Caco-2 (cell line): Measurements from ENCODE around the gene EFNA2. TPM values are rescaled to one million over a fixed set of nuclear protein-coding genes. Genes with fewer than 3 reads are reported as not detected.
"Not testable (repeated sequence)": the region's sequence is repeated elsewhere in the genome, so short reads cannot be mapped to it uniquely, and the experiment has no call there.

Experiments used
- BruUV-seq: library from RNA; stranded (reverse); fragments of 400-500 nt; replicated peaks from 2 replicates; lab custom pipeline; 2021; lab: Mats Ljungman, UMichigan
- CTCF ChIA-PET: fragments of 300-600 bp; sonication (Branson Sonifier 250); formaldehyde crosslinking; loops from one replicate; lab custom pipeline; 2022; ENCODE audit warnings: antibody characterized with exemption; lab: Charles Lee
- POLR2A ChIA-PET: fragments of 300-600 bp; sonication (Branson Sonifier 250); formaldehyde crosslinking; loops from one replicate; lab custom pipeline; 2022; ENCODE audit warnings: antibody characterized with exemption; lab: Charles Lee
- DNase-seq, 2 experiments: peaks; one replicate each; pipeline versions ENCODE4 v3.0.0 to v3.0.0-alpha.2; 2020 to 2022
- H3K27me3 ChIP-seq: replicated peaks from 2 replicates; pipeline ENCODE4 v1.6.0; 2011; ENCODE audit warnings: low read length; ENCODE audit not compliant: control insufficient read depth, insufficient read depth
- H3K36me3 ChIP-seq: 2 replicates; pipeline ENCODE4 v1.5.1; 2011; ENCODE audit warnings: low read length; ENCODE audit not compliant: control insufficient read depth, insufficient read depth
- H3K4me1 ChIP-seq: fragments of 250-450 bp; sonication (Bioruptor Pico); 2 replicates; pipeline ENCODE4 v1.5.1; 2020; ENCODE audit warnings: mild to moderate bottlenecking
- H3K4me3 ChIP-seq: 2 replicates; pipeline ENCODE4 v1.5.1; 2011; ENCODE audit warnings: low read depth, mild to moderate bottlenecking, control low read depth, low read length
- H3K9me3 ChIP-seq: fragments of 250-450 bp; sonication (Bioruptor Pico); 2 replicates; pipeline ENCODE4 v1.5.1; 2020; ENCODE audit warnings: mild to moderate bottlenecking, moderate library complexity
- H3K27ac Mint-ChIP-seq: one replicate; pipeline ENCODE4 v1.8.0; 2022; ENCODE audit warnings: mixed read lengths; ENCODE audit not compliant: unreplicated experiment
- H3K27me3 Mint-ChIP-seq: one replicate; pipeline ENCODE4 v1.8.0; 2022; ENCODE audit warnings: mixed read lengths; ENCODE audit not compliant: insufficient read depth, unreplicated experiment
- H3K36me3 Mint-ChIP-seq: one replicate; pipeline ENCODE4 v1.8.0; 2022; ENCODE audit warnings: mild to moderate bottlenecking, mixed read lengths; ENCODE audit not compliant: insufficient read depth, unreplicated experiment
- H3K4me1 Mint-ChIP-seq: one replicate; pipeline ENCODE4 v1.8.0; 2022; ENCODE audit warnings: low read depth, mixed read lengths; ENCODE audit not compliant: unreplicated experiment
- H3K4me3 Mint-ChIP-seq: one replicate; pipeline ENCODE4 v1.8.0; 2022; ENCODE audit warnings: mild to moderate bottlenecking, moderate library complexity, mixed read lengths; ENCODE audit not compliant: unreplicated experiment
- H3K9me3 Mint-ChIP-seq: one replicate; pipeline ENCODE4 v1.8.0; 2022; ENCODE audit warnings: mixed read lengths; ENCODE audit not compliant: unreplicated experiment
- intact Hi-C: fragments of 100-400 bp; cut with micrococcal nuclease; formaldehyde crosslinking; loops from one replicate; pipeline ENCODE4 v1.10.0; 2022; ENCODE audit not compliant: unreplicated experiment
- total RNA-seq: library from RNA; stranded (reverse); gene quantifications from 2 replicates; pipeline ENCODE4 v1.2.3, GENCODE V29; 2022
- TF ChIP-seq, protein P1 (sequence below), 2 experiments: fragments of 200-600 bp in 1 of 2; IDR thresholded peaks; 1 replicate in 1 of 2; 2 replicates in 1 of 2; pipeline versions ENCODE4 v1.5.1 to v1.8.0; 2011 to 2022; ENCODE audit warnings: antibody characterized with exemption in 1 of 2, control low read depth in 1 of 2, inconsistent platforms in 1 of 2, low read depth in 1 of 2, low read length in 1 of 2, mild to moderate bottlenecking in 1 of 2, moderate library complexity in 1 of 2; ENCODE audit not compliant: insufficient read depth in 1 of 2, severe bottlenecking in 1 of 2, unreplicated experiment in 1 of 2

Gene EFNA2
- total RNA-seq, 1 experiment from 2014 or later: 18.6 TPM

DNA sequence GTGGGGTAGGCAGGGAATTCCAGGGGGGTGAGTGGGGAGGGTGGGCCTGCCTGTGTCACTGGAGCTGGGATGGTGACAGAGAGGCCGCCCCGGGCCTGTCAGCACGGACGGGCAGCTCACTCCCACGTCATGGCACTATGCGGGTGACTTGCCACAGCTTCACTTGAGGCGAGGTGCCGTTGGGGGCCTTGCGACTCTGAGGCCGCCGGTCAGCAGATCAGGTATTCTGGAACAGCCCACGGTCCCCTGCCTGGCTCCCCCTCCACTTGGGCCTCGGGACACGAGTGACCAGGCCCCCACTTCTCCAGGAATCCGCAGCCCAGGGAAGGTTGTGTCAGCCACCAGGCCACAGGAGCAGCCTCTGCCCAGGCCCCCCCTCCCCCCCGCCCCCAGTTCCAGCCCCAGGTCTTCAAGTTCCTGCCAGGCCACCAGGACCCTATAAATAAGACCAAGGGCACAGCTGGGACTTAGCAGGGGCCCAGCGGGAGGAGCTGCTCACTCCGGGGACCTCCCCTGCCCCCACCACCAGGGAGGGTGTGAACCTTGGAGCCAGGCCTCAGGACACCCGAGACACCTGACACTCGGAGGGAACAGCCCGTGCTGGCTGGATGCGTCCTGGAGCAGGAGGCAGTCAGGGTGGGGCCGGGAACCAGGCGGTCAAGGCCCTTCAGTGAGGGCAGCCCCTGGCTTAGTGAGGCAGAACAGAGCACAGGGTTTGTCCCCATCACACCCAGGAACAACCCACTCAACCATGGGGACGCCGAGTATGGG is 40.0 kb upstream of the EFNA2 start:
- H3K9me3 ChIP-seq: no peaks in the 10 kb centered on the region
- ChIA-PET CTCF (interaction anchor here (3.4 kb wide), 1 partner anchor 22 kb away, joined by 440 read pairs; the partner anchor contains the start of gene CIRBP), POLR2A (interaction anchor here (0.6 to 4.4 kb wide), 4 partner anchors 21 to 137 kb away, joined by 7 to 110 read pairs (median 40); partner anchors contain the start of gene CIRBP)
- H3K36me3 ChIP-seq: no peaks in the 10 kb centered on the region; the same call in none of the 2 replicates
- H3K4me3 ChIP-seq: no peak overlapping the region
- no peak overlapping the region for H3K4me3 Mint-ChIP-seq
- H3K27me3 ChIP-seq: no peaks in the 10 kb centered on the region
- no TSS peak for BruUV-seq
- H3K9me3 Mint-ChIP-seq: no peaks in the 10 kb centered on the region
- DNase-seq: peak; percentile 48 to 75
- H3K27me3 Mint-ChIP-seq: no peaks in the 10 kb centered on the region
- intact Hi-C loops: no loop called here
- H3K4me1 ChIP-seq: peaks cover 42% of the 10 kb centered on the region
- peaks cover 42% of the 10 kb centered on the region for H3K36me3 Mint-ChIP-seq
- no peaks in the 10 kb centered on the region for H3K4me1 Mint-ChIP-seq
- H3K27ac Mint-ChIP-seq: no peak overlapping the region
- TF ChIP-seq, protein P1, sequence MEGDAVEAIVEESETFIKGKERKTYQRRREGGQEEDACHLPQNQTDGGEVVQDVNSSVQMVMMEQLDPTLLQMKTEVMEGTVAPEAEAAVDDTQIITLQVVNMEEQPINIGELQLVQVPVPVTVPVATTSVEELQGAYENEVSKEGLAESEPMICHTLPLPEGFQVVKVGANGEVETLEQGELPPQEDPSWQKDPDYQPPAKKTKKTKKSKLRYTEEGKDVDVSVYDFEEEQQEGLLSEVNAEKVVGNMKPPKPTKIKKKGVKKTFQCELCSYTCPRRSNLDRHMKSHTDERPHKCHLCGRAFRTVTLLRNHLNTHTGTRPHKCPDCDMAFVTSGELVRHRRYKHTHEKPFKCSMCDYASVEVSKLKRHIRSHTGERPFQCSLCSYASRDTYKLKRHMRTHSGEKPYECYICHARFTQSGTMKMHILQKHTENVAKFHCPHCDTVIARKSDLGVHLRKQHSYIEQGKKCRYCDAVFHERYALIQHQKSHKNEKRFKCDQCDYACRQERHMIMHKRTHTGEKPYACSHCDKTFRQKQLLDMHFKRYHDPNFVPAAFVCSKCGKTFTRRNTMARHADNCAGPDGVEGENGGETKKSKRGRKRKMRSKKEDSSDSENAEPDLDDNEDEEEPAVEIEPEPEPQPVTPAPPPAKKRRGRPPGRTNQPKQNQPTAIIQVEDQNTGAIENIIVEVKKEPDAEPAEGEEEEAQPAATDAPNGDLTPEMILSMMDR (IDR thresholded peaks at IDR 0.05; ENCODE audit: insufficient read depth in 1 of 2, low read depth in 1 of 2, low read length in 1 of 2, severe bottlenecking in 1 of 2, unreplicated experiment in 1 of 2): no peak

DNA sequence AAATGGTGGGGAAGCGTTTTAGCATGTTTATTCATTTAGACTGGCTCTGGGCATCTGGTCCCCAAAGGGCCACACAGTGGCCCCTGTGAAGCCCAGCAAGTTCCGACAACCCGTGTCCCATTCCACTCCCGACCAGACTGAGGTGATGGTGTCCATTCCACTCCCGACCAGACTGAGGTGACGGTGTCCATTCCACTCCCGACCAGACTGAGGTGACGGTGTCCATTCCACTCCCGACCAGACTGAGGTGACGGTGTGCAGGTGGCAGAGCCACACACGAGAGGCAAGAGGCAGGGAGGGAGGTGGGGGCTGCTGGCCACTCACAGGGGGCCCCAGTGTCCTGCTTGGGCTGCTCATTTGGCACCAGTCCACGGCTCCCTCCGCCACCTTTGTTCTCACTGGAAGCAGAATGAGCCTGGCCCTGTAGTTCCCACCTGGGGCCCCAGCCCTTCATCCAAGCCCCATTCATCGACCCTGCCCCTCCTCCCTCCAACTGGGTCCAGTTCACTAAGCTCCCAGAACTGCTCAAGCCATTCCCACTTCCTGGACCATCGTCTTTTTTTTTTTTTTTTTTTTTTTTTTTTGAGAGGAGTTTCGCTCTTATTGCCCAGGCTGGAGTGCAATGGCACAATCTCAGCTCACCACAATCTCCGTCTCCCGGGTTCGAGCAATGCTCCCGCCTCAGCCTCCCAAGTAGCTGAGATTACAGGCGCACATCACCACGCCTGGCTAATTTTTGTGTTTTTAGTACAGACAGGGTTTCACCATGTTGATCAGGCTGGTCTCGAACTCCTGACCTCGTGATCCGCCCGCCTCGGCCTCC is 39.2 kb upstream of the EFNA2 start:
- H3K4me1 Mint-ChIP-seq, H3K27me3 ChIP-seq, H3K9me3 Mint-ChIP-seq, H3K4me3 ChIP-seq, BruUV-seq, DNase-seq, intact Hi-C loops, H3K36me3 ChIP-seq, H3K27ac Mint-ChIP-seq, H3K27me3 Mint-ChIP-seq, H3K9me3 ChIP-seq, H3K4me3 Mint-ChIP-seq: not testable (repeated sequence)
- H3K4me1 ChIP-seq: peaks cover 37% of the 10 kb centered on the region
- peaks cover 50% of the 10 kb centered on the region for H3K36me3 Mint-ChIP-seq
- CTCF ChIA-PET: interaction anchor here (0.6 to 3.4 kb wide), 3 partner anchors 13 to 21 kb away, joined by 3 to 440 read pairs (median 5); partner anchors contain the start of gene CIRBP
- POLR2A ChIA-PET: interaction anchor here (0.6 to 4.4 kb wide), 7 partner anchors 19 to 493 kb away, joined by 3 to 110 read pairs (median 7); partner anchors contain the start of gene CIRBP

- Histone ChIP-seq H3K27me3 (no peaks in the 10 kb centered on the region), H3K36me3 (peaks cover 4% of the 10 kb centered on the region), H3K4me3 (peak overlapping the region; percentile 88), H3K4me1 (peaks cover 31% of the 10 kb centered on the region), H3K9me3 (no peaks in the 10 kb centered on the region)
- CTCF ChIA-PET: no interaction called here
- intact Hi-C loops: no loop called here
- POLR2A ChIA-PET: interaction anchor here (1.5 kb wide), 1 partner anchor 19 kb away, joined by 10 read pairs; no protein-coding TSS in a partner anchor
- no TSS peak for BruUV-seq
- Mint-ChIP-seq H3K27me3 (no peaks in the 10 kb centered on the region), H3K4me3 (no peak overlapping the region), H3K9me3 (no peaks in the 10 kb centered on the region), H3K36me3 (peaks cover 55% of the 10 kb centered on the region), H3K4me1 (no peaks in the 10 kb centered on the region), H3K27ac (no peak overlapping the region)
- TF ChIP-seq, protein P1 (IDR thresholded peaks at IDR 0.05; ENCODE audit: insufficient read depth in 1 of 2, low read depth in 1 of 2, low read length in 1 of 2, severe bottlenecking in 1 of 2, unreplicated experiment in 1 of 2): no peak
- DNase-seq: no peak
Observed at GRCh38 chr19:1247748-1248138, 37.9 kb upstream of the EFNA2 start.
